Panc1 (cell line): ENCODE measurements around the gene PLCH1.

Experiments
- REST ChIP-seq, 2 experiments: IDR thresholded peaks; 2 replicates each; pipeline ENCODE4 v1.6.1; 2011 to 2012; ENCODE audit warnings: low read depth in 2 of 2, control low read depth in 1 of 2, low read length in 1 of 2, mild to moderate bottlenecking in 1 of 2, moderate library complexity in 1 of 2; ENCODE audit not compliant: insufficient read depth in 1 of 2
- TCF7L2 ChIP-seq: IDR thresholded peaks from 2 replicates; pipeline ENCODE4 v1.6.1; 2011; ENCODE audit warnings: mild to moderate bottlenecking, low read depth, low read length, inconsistent platforms
- TF ChIP-seq, protein P1 (sequence below): fragments of 450-650 bp; IDR thresholded peaks from 2 replicates; pipeline ENCODE4 v1.5.1; 2017; ENCODE audit warnings: mild to moderate bottlenecking

- TF ChIP-seq, protein P1, sequence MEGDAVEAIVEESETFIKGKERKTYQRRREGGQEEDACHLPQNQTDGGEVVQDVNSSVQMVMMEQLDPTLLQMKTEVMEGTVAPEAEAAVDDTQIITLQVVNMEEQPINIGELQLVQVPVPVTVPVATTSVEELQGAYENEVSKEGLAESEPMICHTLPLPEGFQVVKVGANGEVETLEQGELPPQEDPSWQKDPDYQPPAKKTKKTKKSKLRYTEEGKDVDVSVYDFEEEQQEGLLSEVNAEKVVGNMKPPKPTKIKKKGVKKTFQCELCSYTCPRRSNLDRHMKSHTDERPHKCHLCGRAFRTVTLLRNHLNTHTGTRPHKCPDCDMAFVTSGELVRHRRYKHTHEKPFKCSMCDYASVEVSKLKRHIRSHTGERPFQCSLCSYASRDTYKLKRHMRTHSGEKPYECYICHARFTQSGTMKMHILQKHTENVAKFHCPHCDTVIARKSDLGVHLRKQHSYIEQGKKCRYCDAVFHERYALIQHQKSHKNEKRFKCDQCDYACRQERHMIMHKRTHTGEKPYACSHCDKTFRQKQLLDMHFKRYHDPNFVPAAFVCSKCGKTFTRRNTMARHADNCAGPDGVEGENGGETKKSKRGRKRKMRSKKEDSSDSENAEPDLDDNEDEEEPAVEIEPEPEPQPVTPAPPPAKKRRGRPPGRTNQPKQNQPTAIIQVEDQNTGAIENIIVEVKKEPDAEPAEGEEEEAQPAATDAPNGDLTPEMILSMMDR, result no peak
- TF ChIP-seq REST (IDR thresholded peaks at IDR 0.05; ENCODE audit: insufficient read depth in 1 of 2, low read depth in 2 of 2, low read length in 1 of 2) (no peak), TCF7L2 (no peak)
Observed at GRCh38 chr3:155417119-155417517, 327.8 kb downstream of the PLCH1 start.
